Natural killer cell treated with Interleukin-12 subunit alpha and Interleukin-12 subunit beta and Interleukin-15 and Interleukin-18, amount 100 ng/mL, for 72 hours (primary cell): ENCODE results near the gene SAXO1. TPM values are rescaled to one million over a fixed set of nuclear protein-coding genes. Genes with fewer than 3 reads are reported as not detected.

ENCODE experiments used
- ATAC-seq, 2 donors: fragments of 150-1000 bp; cut with Tn5 transposase in 1 of 2; sonication (Bioruptor Pico), chemical (Tn5 transposase) in 1 of 2; 2 replicates each; pipeline ENCODE4 v1.10.0; 2021
- DNase-seq: peaks from one replicate; pipeline ENCODE4 v3.0.0; 2022; ENCODE audit warnings: low spot score
- H3K27ac Mint-ChIP-seq, 2 donors: 1 replicate in 1 of 2; 2 replicates in 1 of 2; pipeline ENCODE4 v1.8.0; 2022; ENCODE audit warnings: mixed read lengths in 2 of 2, mild to moderate bottlenecking in 1 of 2, moderate library complexity in 1 of 2
- H3K27me3 Mint-ChIP-seq, 2 donors: 1 replicate in 1 of 2; 2 replicates in 1 of 2; pipeline ENCODE4 v1.8.0; 2022; ENCODE audit warnings: mixed read lengths in 2 of 2
- H3K36me3 Mint-ChIP-seq: one replicate; pipeline ENCODE4 v1.8.0; 2022; ENCODE audit warnings: mixed read lengths
- H3K4me1 Mint-ChIP-seq, 2 donors: 1 replicate in 1 of 2; 2 replicates in 1 of 2; pipeline ENCODE4 v1.8.0; 2022; ENCODE audit warnings: low read depth in 2 of 2, mixed read lengths in 2 of 2, mild to moderate bottlenecking in 1 of 2
- H3K4me3 Mint-ChIP-seq: one replicate; pipeline ENCODE4 v1.8.0; 2022; ENCODE audit warnings: mixed read lengths
- H3K9me3 Mint-ChIP-seq: 2 replicates; pipeline ENCODE4 v1.8.0; 2022; ENCODE audit warnings: mixed read lengths
- total RNA-seq, 2 donors: library from RNA; stranded (reverse); gene quantifications; one replicate each; pipeline ENCODE4 v1.2.3, GENCODE V29; 2022

Gene SAXO1
- total RNA-seq, 2 donors from 2014 or later: not detected

- Mint-ChIP-seq H3K4me3 (no peak overlapping the region), H3K9me3 (no peaks in the 10 kb centered on the region), H3K36me3 (no peaks in the 10 kb centered on the region), H3K4me1 (no peaks in the 10 kb centered on the region), H3K27me3 (no peaks in the 10 kb centered on the region), H3K27ac (no peak overlapping the region)
- ATAC-seq: peak in 1 of 2 donors; percentile 34
- DNase-seq: no peak
These were observed 106.5 kb downstream of the SAXO1 start for GRCh38 chr9:18926513-18926912.

DNA sequence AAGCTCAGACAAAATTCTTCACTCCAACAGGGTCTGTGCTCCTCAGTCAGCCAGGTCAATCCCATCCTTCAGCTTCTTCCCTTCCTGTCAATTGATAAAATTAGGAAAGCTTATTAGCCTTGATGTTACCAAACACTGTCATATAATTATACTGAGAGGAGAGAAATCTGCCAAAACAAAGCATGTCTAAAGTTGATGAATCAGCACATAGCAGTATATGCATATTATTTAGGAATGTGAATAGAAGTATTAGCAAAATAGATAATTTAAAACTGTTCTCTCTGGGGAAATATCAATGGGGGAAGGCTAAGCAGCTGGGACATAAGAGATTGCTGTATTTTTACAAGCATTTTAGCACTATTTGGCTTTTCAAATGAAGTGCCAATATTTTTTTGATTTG is 107.1 kb downstream of the SAXO1 start:
- no peak overlapping the region for H3K27ac Mint-ChIP-seq
- no peaks in the 10 kb centered on the region for H3K36me3 Mint-ChIP-seq
- no peaks in the 10 kb centered on the region for H3K9me3 Mint-ChIP-seq
- no peak for ATAC-seq
- H3K4me1 Mint-ChIP-seq: no peaks in the 10 kb centered on the region
- DNase-seq: no peak
- no peaks in the 10 kb centered on the region for H3K27me3 Mint-ChIP-seq
- no peak overlapping the region for H3K4me3 Mint-ChIP-seq

DNA sequence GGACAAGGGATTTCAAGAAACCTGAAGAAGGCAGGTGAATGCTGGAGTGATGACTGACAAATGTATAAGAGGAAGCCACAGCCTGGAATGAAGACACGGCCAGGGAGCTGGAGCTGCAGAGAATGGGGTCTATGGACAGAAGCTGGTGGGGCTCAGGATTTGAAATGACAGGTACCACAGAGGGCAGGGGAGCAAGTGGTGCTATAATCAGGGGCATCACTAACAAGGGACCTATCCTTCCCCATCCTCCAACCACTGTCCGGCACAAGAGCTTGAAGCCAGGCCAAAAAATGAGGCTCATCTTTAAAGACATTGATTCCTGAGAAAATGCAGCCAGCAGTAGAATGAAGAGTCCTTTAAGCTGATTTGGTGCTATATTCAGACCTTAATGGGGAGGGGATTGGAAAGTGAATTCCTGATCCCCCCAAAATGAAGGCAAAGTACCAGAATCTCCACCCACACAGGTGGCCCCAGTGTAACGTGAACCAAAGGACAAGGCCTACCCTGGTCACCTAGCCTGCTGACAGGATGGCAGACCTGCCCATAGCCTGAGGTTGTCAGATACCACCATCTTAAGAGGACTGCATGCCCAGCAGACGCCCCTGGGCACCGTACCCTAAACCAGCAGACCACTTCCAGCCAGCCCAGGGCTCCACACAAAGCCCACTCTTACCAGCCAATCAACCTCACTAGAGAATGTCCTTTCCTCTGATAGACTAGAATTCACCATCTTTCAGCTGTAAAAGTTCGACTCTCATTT is 109.2 kb downstream of the SAXO1 start:
- no peak overlapping the region for H3K27ac Mint-ChIP-seq
- H3K4me1 Mint-ChIP-seq: no peaks in the 10 kb centered on the region
- H3K36me3 Mint-ChIP-seq: no peaks in the 10 kb centered on the region
- ATAC-seq (peak in 1 of 2 donors; percentile 55), DNase-seq (no peak)
- no peak overlapping the region for H3K4me3 Mint-ChIP-seq
- no peaks in the 10 kb centered on the region for H3K9me3 Mint-ChIP-seq
- peaks cover 4 to 11% of the 10 kb centered on the region in 2 donors for H3K27me3 Mint-ChIP-seq

GRCh38 chr9:18923167-18923566 is 109.8 kb downstream of the SAXO1 start:
- Mint-ChIP-seq H3K4me3 (no peak overlapping the region), H3K9me3 (no peaks in the 10 kb centered on the region), H3K4me1 (no peaks in the 10 kb centered on the region), H3K27me3 (peaks cover 6 to 11% of the 10 kb centered on the region in 2 donors), H3K27ac (no peak overlapping the region), H3K36me3 (no peaks in the 10 kb centered on the region)
- no peak for ATAC-seq
- DNase-seq: no peak

GRCh38 chr9:18922161-18922885 is 110.7 kb downstream of the SAXO1 start:
- Mint-ChIP-seq H3K27ac (no peak overlapping the region), H3K9me3 (no peaks in the 10 kb centered on the region), H3K4me1 (no peaks in the 10 kb centered on the region), H3K4me3 (no peak overlapping the region), H3K27me3 (peaks cover 6 to 12% of the 10 kb centered on the region in 2 donors), H3K36me3 (no peaks in the 10 kb centered on the region)
- no peak for ATAC-seq
- DNase-seq: no peak

DNA sequence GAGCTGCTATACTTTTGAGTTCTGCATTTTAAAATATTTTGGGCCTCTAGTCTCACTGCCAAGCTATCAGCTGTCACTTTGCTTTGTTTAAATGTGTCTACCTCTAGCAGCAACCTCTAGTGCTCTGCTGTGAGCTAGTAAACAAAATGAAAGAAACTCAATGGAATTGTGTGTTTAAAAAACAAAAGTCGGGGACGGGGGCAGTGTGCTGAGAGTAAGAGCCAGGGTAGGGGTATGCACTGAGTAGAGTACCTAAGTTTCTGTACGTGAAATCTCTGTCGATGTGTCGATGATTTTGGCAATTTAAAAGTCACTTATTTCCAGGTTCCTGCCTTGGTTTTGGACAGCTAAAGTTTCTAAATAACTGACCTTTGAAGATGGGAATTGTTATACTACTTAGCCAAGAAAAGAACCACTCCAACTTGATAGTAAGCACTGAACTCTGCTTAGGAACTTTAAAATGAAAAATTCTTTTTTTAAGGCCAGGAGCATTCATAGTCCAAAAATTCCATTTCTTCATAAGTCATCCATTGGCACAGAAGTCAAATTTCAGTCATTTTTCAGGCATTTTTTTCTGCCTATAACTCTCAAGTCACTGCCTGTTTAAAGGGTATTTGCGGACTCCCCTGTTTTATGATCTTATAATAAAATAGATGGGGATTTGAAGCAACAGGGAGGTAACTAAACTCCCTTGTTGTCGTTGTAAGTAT is 111.5 kb downstream of the SAXO1 start:
- no peaks in the 10 kb centered on the region for H3K4me1 Mint-ChIP-seq
- DNase-seq (no peak), ATAC-seq (no peak)
- peaks cover 6 to 20% of the 10 kb centered on the region in 2 donors for H3K27me3 Mint-ChIP-seq
- H3K27ac Mint-ChIP-seq: no peak overlapping the region
- H3K36me3 Mint-ChIP-seq: no peaks in the 10 kb centered on the region
- no peaks in the 10 kb centered on the region for H3K9me3 Mint-ChIP-seq
- H3K4me3 Mint-ChIP-seq: no peak overlapping the region

GRCh38 chr9:18920141-18921084 is 112.6 kb downstream of the SAXO1 start:
- no peak for DNase-seq
- no peak for ATAC-seq
- no peaks in the 10 kb centered on the region for H3K4me1 Mint-ChIP-seq
- H3K9me3 Mint-ChIP-seq: no peaks in the 10 kb centered on the region
- no peak overlapping the region for H3K27ac Mint-ChIP-seq
- peaks cover 6 to 24% of the 10 kb centered on the region in 2 donors for H3K27me3 Mint-ChIP-seq
- no peak overlapping the region for H3K4me3 Mint-ChIP-seq
- no peaks in the 10 kb centered on the region for H3K36me3 Mint-ChIP-seq

GRCh38 chr9:18911714-18912342 is 121.2 kb downstream of the SAXO1 start:
- Mint-ChIP-seq H3K36me3 (no peaks in the 10 kb centered on the region), H3K4me3 (no peak overlapping the region), H3K9me3 (no peaks in the 10 kb centered on the region), H3K4me1 (no peaks in the 10 kb centered on the region), H3K27me3 (peaks cover 21 to 39% of the 10 kb centered on the region in 2 donors), H3K27ac (no peak overlapping the region)
- ATAC-seq (no peak), DNase-seq (no peak)

- DNase-seq (no peak), ATAC-seq (no peak)
- H3K4me3 Mint-ChIP-seq: no peak overlapping the region
- H3K9me3 Mint-ChIP-seq: no peaks in the 10 kb centered on the region
- H3K27me3 Mint-ChIP-seq: peaks cover 21 to 35% of the 10 kb centered on the region in 2 donors
- H3K36me3 Mint-ChIP-seq: no peaks in the 10 kb centered on the region
- H3K4me1 Mint-ChIP-seq: no peaks in the 10 kb centered on the region
- H3K27ac Mint-ChIP-seq: no peak overlapping the region
These were observed 122.1 kb downstream of the SAXO1 start for GRCh38 chr9:18910916-18911315.

- H3K27me3 Mint-ChIP-seq: peaks cover 21 to 33% of the 10 kb centered on the region in 2 donors
- H3K36me3 Mint-ChIP-seq: no peaks in the 10 kb centered on the region
- no peaks in the 10 kb centered on the region for H3K4me1 Mint-ChIP-seq
- no peak overlapping the region for H3K4me3 Mint-ChIP-seq
- no peak overlapping the region for H3K27ac Mint-ChIP-seq
- H3K9me3 Mint-ChIP-seq: no peaks in the 10 kb centered on the region
- DNase-seq: no peak
- no peak for ATAC-seq
These were observed 122.6 kb downstream of the SAXO1 start for GRCh38 chr9:18910435-18910834.

- Mint-ChIP-seq H3K27ac (no peak overlapping the region), H3K4me3 (no peak overlapping the region), H3K27me3 (peaks cover 15 to 28% of the 10 kb centered on the region in 2 donors), H3K36me3 (no peaks in the 10 kb centered on the region), H3K4me1 (no peaks in the 10 kb centered on the region), H3K9me3 (no peaks in the 10 kb centered on the region)
- peak in 1 of 2 donors; percentile 11 for ATAC-seq
- no peak for DNase-seq
These were observed 123.6 kb downstream of the SAXO1 start for GRCh38 chr9:18909140-18910018.

DNA sequence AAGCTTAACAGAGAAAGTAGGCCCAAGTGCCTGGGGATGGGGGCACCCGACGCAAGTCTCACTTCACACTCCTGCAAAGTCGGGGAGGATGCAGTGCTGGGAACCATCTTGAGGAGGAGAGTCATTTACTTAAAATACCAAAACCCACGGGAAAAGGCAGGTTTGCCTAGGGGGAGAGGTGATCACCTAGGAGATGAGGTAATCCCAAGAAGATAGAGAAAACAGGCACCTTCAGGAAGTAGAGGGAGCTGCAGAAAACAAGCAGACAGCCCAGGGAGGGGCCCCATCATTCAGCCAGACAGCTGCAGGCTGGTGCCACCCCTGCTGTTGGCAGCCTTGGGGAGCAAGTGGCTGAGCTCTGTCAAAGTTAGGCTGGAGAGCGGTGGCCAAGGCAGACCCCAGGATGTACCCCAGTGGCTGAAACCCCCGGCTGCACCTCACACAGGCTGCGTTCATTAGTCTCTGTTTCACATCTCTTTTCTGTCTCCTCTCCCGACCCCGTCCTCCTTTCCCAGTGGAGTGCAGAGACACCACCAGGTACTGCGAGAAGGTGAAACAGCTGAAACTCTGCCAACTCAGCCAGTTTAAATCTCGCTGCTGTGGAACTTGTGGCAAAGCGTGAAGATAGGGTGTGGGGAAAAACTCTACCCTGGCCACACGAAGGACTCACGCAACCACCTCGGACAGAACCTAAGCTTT is 124.9 kb downstream of the SAXO1 start:
- DNase-seq (no peak), ATAC-seq (no peak)
- H3K27ac Mint-ChIP-seq: no peak overlapping the region
- no peaks in the 10 kb centered on the region for H3K4me1 Mint-ChIP-seq
- no peaks in the 10 kb centered on the region for H3K9me3 Mint-ChIP-seq
- no peaks in the 10 kb centered on the region for H3K36me3 Mint-ChIP-seq
- H3K4me3 Mint-ChIP-seq: no peak overlapping the region
- peaks cover 13 to 22% of the 10 kb centered on the region in 2 donors for H3K27me3 Mint-ChIP-seq
